Activated CD4-positive, alpha-beta T cell treated with anti-CD3 and anti-CD28 coated beads, Interleukin-2, amount 50 U/mL, for 16 hours (primary cell): Measurements from ENCODE around the gene HMGB1.

ENCODE experiments used
- DNase-seq: peaks from one replicate; pipeline ENCODE4 v3.0.0-alpha.2; 2020

Gene HMGB1

DNA sequence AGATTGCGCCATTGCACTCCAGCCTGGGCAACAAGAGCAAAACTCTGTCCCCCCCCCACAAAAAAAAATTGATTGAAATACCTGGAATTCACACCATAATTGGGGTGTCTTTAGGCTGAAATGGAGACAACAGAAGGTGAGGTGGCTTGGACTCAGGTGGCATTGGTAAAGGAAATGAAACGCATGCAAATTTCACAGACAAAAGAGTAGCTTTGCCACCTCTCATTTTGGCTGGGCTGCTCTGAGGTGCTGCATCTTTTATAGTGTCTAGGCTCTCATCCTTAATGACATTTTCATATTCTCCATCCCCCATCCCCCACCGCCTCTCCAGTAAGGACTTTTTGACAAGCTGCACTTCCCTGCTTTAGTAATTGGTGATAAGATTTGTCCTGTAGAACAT lies 36.5 kb downstream of the HMGB1 start:
- no peak for DNase-seq

DNA sequence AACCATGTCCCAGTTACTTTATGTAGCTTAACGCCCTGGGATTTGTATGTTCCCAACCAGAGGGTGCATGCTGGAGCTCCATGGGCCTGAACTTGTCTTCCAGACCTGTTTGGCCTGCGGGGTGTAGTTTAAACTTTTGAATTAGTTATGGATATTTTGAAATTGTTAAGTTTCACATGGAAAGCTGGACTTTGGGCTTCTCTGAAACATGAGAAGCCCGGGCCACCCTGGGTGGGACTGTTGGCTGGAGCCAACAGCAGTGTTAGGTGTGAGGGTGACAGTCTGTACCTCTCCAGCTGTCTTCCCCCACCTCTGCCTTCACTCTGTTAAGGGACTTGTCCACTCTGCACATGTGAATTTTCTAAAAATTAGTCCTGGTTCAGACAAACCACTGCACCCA lies 41.8 kb downstream of the HMGB1 start:
- DNase-seq: no peak

DNA sequence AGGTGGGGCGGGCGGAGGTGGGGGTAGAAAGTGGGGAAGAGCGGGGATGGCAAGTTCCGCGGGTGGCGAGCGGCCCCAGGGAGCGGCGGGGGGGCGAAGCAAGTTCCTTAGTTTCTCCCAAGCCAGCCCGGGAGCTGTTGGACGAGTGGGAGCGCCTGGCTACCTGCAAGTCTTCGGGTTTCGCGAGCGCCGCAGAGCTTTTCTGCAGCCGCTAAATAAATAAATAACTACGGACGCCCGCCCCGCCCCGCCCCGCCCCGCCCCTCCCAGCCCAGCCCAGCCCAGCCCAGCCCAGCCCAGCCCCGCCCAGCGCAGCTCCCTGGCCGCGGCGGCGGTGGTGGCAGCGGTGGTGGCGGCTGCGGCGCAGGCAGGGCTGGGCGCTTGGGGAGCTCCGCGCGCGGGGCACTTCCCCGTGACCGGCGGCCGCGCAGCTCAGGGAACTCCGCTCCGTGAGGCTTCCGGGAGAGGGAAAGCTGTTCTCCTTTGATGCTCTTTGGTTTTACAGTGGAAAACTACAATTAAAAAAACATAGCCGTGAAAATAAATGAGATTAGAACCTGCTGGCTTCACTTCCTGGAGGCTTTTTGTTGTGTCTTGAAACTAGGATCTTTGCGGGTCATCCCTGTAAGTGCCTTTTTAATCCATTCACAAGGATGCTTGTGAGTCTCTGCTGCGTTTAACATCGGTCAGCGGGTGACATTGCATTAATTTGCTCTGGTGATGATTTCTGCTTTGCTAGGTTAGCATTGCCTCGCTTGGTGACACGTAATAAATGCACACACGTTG lies 43.5 kb downstream of the HMGB1 start, which contains the start of gene UBE2L5:
UBE2L5 (plus strand) TSS at position 440 of the 786 bp plus-strand sequence. CDS start 5,498 bp downstream, outside the sequence.
- DNase-seq: peak; percentile 74

DNA sequence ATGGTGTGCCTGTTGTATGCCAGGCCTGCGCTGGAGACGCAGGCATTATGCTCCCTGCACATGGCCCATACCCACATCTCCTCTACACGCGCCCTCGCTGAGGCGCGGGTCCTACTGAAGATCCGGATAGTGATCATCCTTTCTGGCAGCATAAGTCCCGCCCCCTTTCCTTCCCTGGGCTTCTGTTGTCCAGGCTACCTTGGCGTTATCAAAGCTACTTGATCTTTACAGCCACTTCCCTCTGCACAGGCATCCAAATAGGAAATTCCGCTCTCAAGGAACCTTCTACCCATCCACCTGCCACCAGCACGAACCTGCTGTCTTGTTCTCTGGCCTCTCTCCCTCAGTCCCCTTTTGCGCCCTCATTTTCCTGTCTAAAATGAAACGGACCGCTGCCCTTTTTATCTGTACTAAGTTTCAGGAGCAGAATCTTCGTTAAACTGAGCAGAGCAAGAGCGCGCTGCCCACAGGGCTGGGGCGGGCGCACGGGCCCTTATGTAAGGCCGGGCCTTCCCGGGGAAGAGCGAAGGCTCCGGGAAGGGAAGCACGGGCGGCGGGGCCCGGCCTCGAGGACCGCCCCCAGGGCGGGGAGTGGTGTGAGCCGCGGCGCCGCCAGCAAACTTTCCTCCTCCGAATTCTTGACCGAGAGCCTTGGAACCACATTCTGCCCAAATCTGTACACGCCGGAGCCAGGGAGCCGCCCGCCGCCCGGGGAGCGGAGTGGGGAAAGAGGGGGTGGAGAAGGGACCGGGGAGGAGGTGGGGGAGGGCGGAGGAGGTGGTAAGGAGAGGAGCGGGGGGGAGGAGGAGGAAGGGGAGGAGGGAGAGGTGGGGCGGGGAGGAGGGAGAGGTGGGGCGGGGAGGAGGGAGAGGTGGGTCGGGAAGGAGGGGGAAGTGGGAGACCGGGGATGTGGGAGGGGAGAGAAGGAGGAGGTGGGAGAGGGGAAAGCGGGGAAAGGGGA lies 44.4 kb downstream of the HMGB1 start:
- peak; percentile 44 for DNase-seq

DNA sequence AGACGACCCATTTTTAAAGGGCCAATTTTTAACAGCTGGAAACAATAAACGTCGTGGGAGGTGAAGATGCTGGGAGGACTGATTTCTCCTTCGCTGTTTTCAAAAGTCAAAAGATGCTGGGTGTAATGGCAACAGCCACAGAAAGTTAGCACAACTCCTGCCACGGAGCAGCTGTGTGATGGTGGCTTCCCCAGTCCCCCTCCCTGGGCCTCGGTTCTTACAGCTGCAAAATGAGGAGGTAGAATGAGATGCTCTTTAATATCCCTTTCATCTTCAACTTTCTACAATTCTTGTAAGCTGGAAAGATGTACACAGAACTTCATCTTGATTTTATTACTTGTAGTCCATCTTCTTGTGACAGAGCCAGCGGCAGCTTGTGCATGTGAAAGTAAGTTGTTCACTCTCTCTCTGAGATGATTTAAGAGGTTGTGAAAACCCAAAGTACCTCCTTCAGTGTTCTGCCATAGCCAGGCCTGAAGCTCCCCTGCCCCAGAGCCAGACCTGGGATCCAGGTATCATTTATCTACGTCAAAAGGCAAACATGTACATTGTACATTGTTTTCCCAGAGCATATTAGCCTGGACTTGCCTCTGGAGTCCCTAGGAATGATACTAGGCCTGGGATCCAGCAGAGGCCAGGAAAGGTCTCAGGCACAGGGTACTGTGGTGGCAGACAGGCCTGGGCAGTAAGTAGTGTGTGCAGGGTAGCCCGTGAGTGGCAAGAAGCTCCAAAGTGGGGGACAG lies 46.8 kb downstream of the HMGB1 start:
- no peak for DNase-seq

DNA sequence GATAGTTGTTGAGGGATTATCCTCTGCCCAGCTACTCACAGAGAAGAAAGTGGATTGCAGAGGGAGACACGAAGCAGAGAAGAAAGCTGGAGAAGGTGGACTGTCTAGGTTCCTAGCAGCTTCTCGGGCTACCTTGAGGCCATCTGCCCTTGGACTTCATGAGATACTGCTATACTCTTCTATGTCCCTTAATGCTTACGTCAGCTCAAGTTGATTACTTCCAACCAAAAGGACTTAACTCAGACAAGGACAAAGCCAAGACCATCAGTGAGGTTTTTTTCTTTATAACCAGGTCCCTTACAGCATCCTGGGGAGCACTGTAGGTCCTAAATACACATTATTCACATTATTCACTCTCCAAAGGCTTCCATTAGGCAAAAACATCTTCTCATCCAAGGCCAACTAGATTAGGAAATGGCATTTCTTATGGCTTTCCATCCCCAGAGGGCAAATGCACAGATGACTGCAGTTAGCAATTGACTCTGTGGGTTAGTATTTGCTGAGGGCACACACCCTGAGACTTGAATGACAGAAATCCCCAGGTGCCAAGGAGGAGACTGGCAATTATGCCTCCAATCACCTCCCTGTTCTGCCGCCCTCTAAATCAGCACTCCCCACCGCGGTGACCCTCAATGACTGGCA lies 47.5 kb downstream of the HMGB1 start:
- no peak for DNase-seq

DNA sequence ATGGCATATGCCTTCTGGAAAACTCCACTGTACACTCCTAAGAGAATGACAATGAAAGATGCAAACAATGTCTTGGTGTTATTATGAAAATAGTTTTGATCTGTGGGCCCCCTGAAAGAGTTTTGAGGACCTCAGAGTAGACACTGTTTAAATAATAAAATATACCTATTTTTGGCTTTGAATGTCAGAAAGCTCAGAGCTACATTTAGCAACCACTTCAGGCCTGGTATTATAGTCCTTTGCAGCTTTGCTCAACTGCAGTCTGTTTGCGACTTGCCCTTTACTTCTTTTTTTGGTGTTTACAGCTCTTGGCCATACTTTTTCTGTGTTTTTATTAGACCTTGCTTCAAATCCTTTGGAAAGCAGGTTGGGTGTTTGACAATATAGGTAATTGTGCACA lies 49.3 kb downstream of the HMGB1 start:
- no peak for DNase-seq

DNA sequence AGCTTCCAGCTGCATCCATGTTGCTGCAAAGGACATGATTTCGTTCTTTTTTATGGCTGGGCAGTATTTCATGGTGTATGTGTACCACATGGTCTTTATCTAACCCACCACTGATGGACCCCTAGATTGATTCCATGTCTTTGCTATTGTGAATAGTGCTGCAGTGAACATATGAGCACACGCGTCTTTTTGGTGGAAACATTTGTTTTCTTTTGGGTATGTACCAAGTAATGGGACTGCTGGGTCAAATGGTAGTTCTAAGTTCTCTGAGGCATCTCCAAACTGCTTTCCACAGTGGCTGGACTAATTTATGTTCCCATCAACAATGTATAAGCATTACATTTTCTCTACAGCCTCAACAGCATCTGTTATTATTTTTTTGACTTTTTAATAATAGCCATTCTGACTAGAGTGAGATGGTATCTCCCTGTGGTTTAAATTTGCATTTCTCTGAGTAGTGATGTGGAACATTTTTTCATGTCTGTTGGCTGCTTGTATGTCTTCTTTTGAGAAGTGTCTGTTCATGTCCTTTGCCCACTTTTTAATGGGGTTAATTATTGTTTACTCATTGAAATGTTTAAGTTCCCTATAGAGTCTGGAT lies 50.2 kb downstream of the HMGB1 start:
- DNase-seq: no peak

DNA sequence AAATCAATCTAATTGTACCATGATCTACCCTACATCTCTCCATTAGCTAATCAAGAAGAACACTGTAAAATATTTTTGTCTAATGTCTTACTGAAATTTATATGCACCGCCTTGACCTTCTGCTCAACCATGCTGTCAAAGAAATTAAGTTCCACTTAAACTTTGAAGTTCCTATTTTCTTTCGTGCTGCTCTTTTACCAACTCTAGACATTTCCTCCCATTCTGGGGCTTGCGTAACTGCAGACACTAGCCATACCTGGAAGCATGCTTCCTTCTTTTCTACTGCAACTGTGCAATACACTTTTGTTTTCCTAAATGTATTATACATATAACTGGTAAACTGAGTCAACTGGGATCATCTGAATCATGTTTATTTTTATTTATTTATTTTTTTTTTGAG lies 51.9 kb downstream of the HMGB1 start:
- DNase-seq: no peak

DNA sequence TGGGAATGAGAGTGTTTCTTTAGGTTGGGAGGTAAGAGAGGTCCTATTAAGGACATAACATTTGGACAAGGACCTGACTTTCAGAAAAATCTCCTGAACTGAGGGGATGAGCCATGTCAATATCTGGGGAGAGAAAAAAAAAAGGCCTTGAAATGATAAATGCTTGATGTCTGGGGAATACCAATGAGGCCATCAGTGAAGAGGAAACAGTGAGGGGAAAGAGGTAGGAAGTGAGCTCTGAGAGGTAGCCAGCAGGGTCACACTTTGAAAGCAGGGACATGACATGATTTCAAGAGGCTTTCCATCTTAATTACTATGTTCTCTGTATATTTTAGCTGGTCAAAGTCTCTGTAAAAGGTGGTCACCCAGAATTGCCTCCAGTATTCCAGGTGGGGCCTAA lies 53.4 kb downstream of the HMGB1 start:
- DNase-seq: no peak

DNA sequence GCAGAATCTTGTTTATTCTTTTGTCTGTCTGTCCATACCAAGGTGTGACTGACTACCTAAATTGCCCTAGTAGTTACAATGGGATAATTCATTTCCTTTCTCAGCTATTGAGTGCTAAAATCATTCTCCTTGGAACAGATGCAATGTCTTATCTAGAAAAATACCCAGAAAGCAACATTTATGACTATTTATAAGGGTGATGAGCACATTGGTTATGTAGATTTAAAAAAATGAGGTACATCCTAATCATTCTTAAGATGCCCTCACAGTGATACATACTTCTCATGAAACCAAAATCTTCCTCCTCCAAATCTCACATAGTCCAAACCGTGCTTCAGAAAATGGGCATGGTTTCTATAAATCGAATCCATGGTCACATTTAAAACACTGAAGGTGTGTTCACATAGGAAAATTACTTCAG lies 55.0 kb downstream of the HMGB1 start:
- DNase-seq: no peak

DNA sequence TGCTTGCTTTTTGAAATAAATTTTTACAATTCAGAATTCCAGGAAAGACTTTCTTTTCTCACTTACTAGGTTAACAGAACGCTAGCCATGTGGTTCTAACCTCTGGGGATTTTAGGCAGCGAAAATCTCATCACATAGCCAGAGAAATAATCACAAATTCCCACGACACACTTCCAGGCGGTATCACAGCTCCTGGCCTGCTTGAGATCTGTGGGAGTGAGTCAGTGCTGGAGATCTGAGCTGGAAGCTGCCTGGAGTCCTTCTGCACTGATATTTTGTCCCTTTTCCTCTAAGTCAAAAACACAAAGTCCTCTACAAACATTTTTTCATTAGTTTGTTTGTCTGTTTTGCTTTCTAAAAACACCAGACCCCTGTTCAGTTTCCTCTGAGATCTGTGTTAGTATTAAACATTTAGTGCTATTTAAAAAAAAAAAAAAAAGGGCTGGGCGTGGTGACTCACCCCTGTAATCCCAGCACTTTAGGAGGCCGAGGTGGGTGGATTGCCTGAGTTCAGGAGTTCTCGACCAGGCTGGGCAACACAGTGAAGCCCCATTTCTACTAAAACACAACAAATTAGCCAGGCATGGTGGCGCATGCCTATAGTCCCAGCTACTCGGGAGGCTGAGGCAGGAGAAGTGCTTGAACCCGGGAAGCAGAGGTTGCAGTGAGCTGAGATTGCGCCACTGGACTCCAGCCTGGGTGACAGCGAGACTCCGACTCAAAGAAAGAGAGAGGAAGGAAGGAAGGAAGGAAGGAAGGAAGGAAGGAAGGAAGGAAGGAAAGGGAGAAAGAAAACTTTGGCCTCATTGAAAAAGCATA lies 55.6 kb downstream of the HMGB1 start:
- DNase-seq: no peak

DNA sequence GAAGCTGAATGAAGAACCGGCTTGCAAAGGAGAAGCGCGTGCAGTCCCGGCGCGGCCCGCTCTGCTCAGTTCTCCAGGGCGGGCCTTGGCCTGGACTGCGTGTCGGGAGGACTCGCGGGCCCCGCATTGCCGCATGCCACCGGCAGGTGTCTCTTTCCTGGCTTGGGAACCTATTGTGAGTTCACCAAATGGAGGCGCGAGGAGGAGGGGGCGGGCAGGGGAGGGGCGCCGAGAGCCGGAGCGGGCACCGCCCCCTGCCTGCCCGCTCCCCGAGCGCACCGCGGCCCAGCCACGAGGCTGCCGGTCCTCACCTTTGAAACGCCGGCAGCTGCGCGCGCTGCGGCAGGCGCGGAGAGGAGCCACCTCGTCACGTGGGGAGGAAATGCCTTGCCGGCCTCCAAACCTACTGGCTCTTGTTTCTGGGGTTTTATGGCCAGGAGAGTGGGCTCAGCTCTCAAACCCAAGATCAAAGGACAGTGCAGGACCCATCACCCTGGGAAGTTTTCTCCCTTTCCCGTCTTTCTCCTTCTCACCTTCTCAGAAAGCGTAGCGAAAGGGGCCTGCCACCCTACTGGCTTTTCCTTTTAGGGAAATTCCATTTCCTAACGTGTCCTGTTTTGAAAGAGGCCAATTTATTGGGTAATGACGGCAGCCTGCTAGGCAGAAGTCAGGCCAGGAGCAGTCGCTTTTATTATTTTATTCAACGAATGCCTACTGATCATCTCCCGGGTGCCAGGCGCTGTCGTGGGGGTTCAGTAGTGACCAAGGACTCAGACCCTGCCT lies 57.2 kb downstream of the HMGB1 start:
- peak; percentile 95 for DNase-seq

DNA sequence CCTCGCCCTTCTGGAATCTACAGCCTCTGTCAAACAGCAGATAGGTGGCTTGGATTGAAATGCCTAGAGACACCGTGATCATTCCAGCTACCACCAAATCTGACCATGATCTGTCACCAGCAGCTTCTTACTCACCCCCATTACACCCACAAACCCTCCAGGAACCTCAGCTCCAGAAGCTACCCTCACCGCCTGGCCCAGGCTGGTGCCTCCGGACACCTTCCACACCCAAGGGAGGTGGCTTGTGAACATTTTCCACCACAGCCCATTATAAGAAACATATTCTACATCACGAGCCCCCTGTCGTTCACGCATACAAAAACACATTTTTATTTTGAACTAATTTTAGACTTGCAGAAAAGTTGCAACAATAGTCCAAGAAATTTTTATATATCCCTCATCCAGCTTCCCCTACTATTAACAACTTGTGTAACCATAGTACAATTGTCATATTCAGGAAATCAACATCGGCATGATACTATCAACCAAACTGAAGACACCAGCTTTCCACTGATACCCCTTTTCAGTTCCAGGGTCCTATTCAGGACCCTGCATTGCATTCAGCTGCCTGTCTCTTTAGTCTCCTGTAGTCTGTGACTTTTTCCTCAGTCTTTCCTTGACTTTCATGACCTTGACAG lies 58.8 kb downstream of the HMGB1 start:
- DNase-seq: no peak
